GM23338 (cell line): ENCODE results near the gene CHP1. TPM values are rescaled to one million over a fixed set of nuclear protein-coding genes. Genes with fewer than 3 reads are reported as not detected.

ENCODE experiments used
- ATAC-seq: fragments of 200-7000 bp; cut with Tn5 transposase; 3 replicates; pipeline ENCODE4 v1.9.1; 2020
- DNase-seq: peaks from one replicate; pipeline ENCODE4 v3.0.0-alpha.2; 2015; ENCODE audit warnings: low spot score
- H2AFZ ChIP-seq: fragments of 200-600 bp; sonication (generic); 2 replicates; pipeline ENCODE4 v1.8.0; 2016; ENCODE audit warnings: antibody characterized with exemption, mild to moderate bottlenecking, moderate library complexity
- H3F3A ChIP-seq: fragments of 200-600 bp; sonication (generic); replicated peaks from 2 replicates; pipeline ENCODE4 v1.8.0; 2017; ENCODE audit warnings: antibody characterized with exemption, mixed run types, low read depth
- H3K27ac ChIP-seq: fragments of 200-600 bp; sonication (generic); 2 replicates; pipeline ENCODE4 v1.6.1; 2016; ENCODE audit warnings: low read depth
- H3K27me3 ChIP-seq: fragments of 200-600 bp; sonication (generic); 2 replicates; pipeline ENCODE4 v1.8.0; 2016; ENCODE audit warnings: mild to moderate bottlenecking, mixed run types, moderate library complexity; ENCODE audit not compliant: insufficient read depth
- H3K36me3 ChIP-seq: fragments of 200-600 bp; sonication (generic); 2 replicates; pipeline ENCODE4 v1.8.0; 2016; ENCODE audit warnings: mild to moderate bottlenecking; ENCODE audit not compliant: insufficient read depth
- H3K4me1 ChIP-seq: fragments of 200-600 bp; sonication (generic); 2 replicates; pipeline ENCODE4 v1.8.0; 2016; ENCODE audit warnings: mild to moderate bottlenecking, moderate library complexity; ENCODE audit not compliant: insufficient read depth
- H3K4me2 ChIP-seq: fragments of 200-600 bp; sonication (generic); 2 replicates; pipeline ENCODE4 v1.7.1; 2017; ENCODE audit warnings: mixed run types
- H3K4me3 ChIP-seq: fragments of 200-600 bp; sonication (generic); 2 replicates; pipeline ENCODE4 v1.6.1; 2016; ENCODE audit warnings: mixed run types
- H3K79me2 ChIP-seq: fragments of 200-600 bp; sonication (generic); replicated peaks from 2 replicates; pipeline ENCODE4 v1.8.0; 2017; ENCODE audit warnings: mild to moderate bottlenecking; ENCODE audit not compliant: insufficient read depth
- H3K9me2 ChIP-seq: fragments of 200-600 bp; sonication (generic); 2 replicates; pipeline ENCODE4 v1.8.0; 2017; ENCODE audit not compliant: insufficient read depth
- H4K20me1 ChIP-seq: fragments of 200-600 bp; sonication (generic); replicated peaks from 2 replicates; pipeline ENCODE4 v1.8.0; 2017; ENCODE audit warnings: mild to moderate bottlenecking; ENCODE audit not compliant: insufficient read depth
- H3K27ac Mint-ChIP-seq: 2 replicates; pipeline ENCODE4 v1.8.0; 2020; ENCODE audit warnings: inconsistent platforms, mild to moderate bottlenecking, moderate library complexity, mixed read lengths
- H3K27me3 Mint-ChIP-seq: 3 replicates; pipeline ENCODE4 v1.8.0; 2022; ENCODE audit warnings: low read depth, mild to moderate bottlenecking, moderate library complexity, mixed read lengths, inconsistent platforms; ENCODE audit not compliant: insufficient read depth, poor library complexity
- H3K36me3 Mint-ChIP-seq: 3 replicates; pipeline ENCODE4 v1.8.0; 2021; ENCODE audit warnings: low read depth, mild to moderate bottlenecking, inconsistent platforms, moderate library complexity, mixed read lengths
- H3K4me1 Mint-ChIP-seq: 3 replicates; pipeline ENCODE4 v1.8.0; 2020; ENCODE audit warnings: mild to moderate bottlenecking, inconsistent platforms, mixed read lengths
- H3K4me3 Mint-ChIP-seq: 3 replicates; pipeline ENCODE4 v1.8.0; 2021; ENCODE audit warnings: moderate library complexity, mild to moderate bottlenecking, inconsistent platforms, mixed read lengths
- H3K9me3 Mint-ChIP-seq: 3 replicates; pipeline ENCODE4 v1.8.0; 2020; ENCODE audit warnings: moderate library complexity, mild to moderate bottlenecking, inconsistent platforms, mixed read lengths
- CREB1 ChIP-seq: fragments of 250-450 bp; sonication (Bioruptor Pico); IDR thresholded peaks from 2 replicates; pipeline ENCODE4 v1.5.0; 2020; ENCODE audit warnings: low read depth, mild to moderate bottlenecking, moderate library complexity
- CTCF ChIP-seq, 2 experiments: fragments of 200-600 bp in 1 of 2; sonication (generic) in 1 of 2; conservative IDR thresholded peaks; 2 replicates each; pipeline versions ENCODE4 v1.5.1 to v1.6.1; 2016 to 2017; ENCODE audit warnings: antibody characterized with exemption in 2 of 2, low read depth in 2 of 2, mild to moderate bottlenecking in 2 of 2, moderate library complexity in 1 of 2
- ETS1 ChIP-seq: IDR thresholded peaks from 2 replicates; pipeline ENCODE4 v1.6.1; 2016; ENCODE audit warnings: antibody characterized with exemption
- EZH2 ChIP-seq: fragments of 200-600 bp; sonication (generic); IDR thresholded peaks from one replicate; pipeline ENCODE4 v1.8.0; 2017; ENCODE audit warnings: antibody characterized with exemption, mild to moderate bottlenecking, low read depth; ENCODE audit not compliant: unreplicated experiment
- EZH2phosphoT487 ChIP-seq: fragments of 200-600 bp; sonication (generic); IDR thresholded peaks from one replicate; pipeline ENCODE4 v1.8.1; 2018; ENCODE audit warnings: antibody characterized with exemption; ENCODE audit not compliant: unreplicated experiment
- JUNB ChIP-seq: IDR thresholded peaks from one replicate; pipeline ENCODE4 v1.6.1; 2016; ENCODE audit warnings: antibody characterized with exemption; ENCODE audit not compliant: unreplicated experiment
- NANOG ChIP-seq: IDR thresholded peaks from 2 replicates; pipeline ENCODE4 v1.6.1; 2016; ENCODE audit warnings: antibody characterized with exemption, borderline replicate concordance
- REST ChIP-seq: IDR thresholded peaks from one replicate; pipeline ENCODE4 v1.6.1; 2018; ENCODE audit warnings: antibody characterized with exemption; ENCODE audit not compliant: unreplicated experiment
- ZNF114 ChIP-seq: fragments of 250-450 bp; sonication (Bioruptor Pico); IDR thresholded peaks from 2 replicates; pipeline ENCODE4 v1.5.0; 2020; ENCODE audit warnings: mild to moderate bottlenecking, moderate library complexity
- ZNF331 ChIP-seq: fragments of 250-450 bp; sonication (Bioruptor Pico); IDR thresholded peaks from 2 replicates; pipeline ENCODE4 v1.5.0; 2020; ENCODE audit warnings: low read depth, mild to moderate bottlenecking, moderate library complexity
- ZNF462 ChIP-seq: fragments of 250-450 bp; sonication (Bioruptor Pico); IDR thresholded peaks from 2 replicates; pipeline ENCODE4 v1.5.0; 2020; ENCODE audit warnings: mild to moderate bottlenecking, moderate library complexity
- polyA plus RNA-seq: library from polyadenylated mRNA; unstranded; fragments of >200 nt; fragmentation: Nextera tagmentation; extraction: Ambion mirVana; gene quantifications from 2 replicates; pipeline ENCODE4 v1.2.1, GENCODE V29; 2016
- total RNA-seq: library from RNA; depleted of rRNA; stranded (reverse); fragments of >200 nt; shearing (Covaris generic); gene quantifications from 2 replicates; pipeline ENCODE4 v1.2.3, GENCODE V29; 2014

Gene CHP1
- total and polyA plus RNA-seq, 2 experiments from 2014 or later, result 62.3 to 109 TPM

- TF ChIP-seq CTCF (conservative IDR thresholded peaks at IDR 0.05; ENCODE audit: low read depth in 2 of 2), result no peak
- no peak for TF ChIP-seq JUNB
These were observed 12.2 kb upstream of the CHP1 start (continued) for GRCh38 chr15:41218851-41219250.

GRCh38 chr15:41219381-41219780, 11.7 kb upstream of the CHP1 start:
- H3K36me3 ChIP-seq, result no peaks in the 10 kb centered on the region
- peaks cover 15% of the 10 kb centered on the region for H3K4me1 ChIP-seq
- peak overlapping the region; percentile 20; the same call in 1 of the 3 replicates for H3K4me3 Mint-ChIP-seq
- H3K27me3 Mint-ChIP-seq, result peaks cover 7% of the 10 kb centered on the region
- no peaks in the 10 kb centered on the region for H3K36me3 Mint-ChIP-seq
- ATAC-seq, result peak; percentile 63
- no peak overlapping the region for H2AFZ ChIP-seq
- no peak overlapping the region for H3K27ac ChIP-seq
- no peaks in the 10 kb centered on the region for H3K9me2 ChIP-seq
- DNase-seq, result peak; percentile 54
- H3K4me3 ChIP-seq, result 0 out of 2 replicates have a peak overlapping the region, but pooled peaks have one; percentile 0
- H3K4me2 ChIP-seq, result peak overlapping the region; percentile 28
- no peaks in the 10 kb centered on the region for H3K79me2 ChIP-seq
- no peaks in the 10 kb centered on the region for H4K20me1 ChIP-seq
- H3K27me3 ChIP-seq, result no peaks in the 10 kb centered on the region
- peaks cover 16% of the 10 kb centered on the region for H3K4me1 Mint-ChIP-seq
- no peaks in the 10 kb centered on the region for H3F3A ChIP-seq
- H3K27ac Mint-ChIP-seq, result 0 out of 2 replicates have a peak overlapping the region, but pooled peaks have one; percentile 55
- H3K9me3 Mint-ChIP-seq, result no peaks in the 10 kb centered on the region; the same call in 2 of the 3 replicates
- TF ChIP-seq EZH2 (no peak), JUNB (no peak), ZNF462 (CRISPR knock-in tag) (no peak), ETS1 (no peak), REST (no peak), ZNF331 (CRISPR knock-in tag) (no peak), NANOG (no peak), ZNF114 (CRISPR knock-in tag) (no peak), CREB1 (no peak), EZH2phosphoT487 (no peak)
